CD4-positive, alpha-beta T cell treated with Interleukin-10 for 1 hour (primary cell): ENCODE data around the gene U2AF1L4.
A peak's percentile ranks its signal among the peaks of the same experiment; 100 is the strongest.

Experiments used
- DNase-seq: peaks from one replicate; pipeline ENCODE4 v3.0.0-alpha.2; 2020

Gene U2AF1L4

GRCh38 chr19:35722897-35723296 lies 22.3 kb downstream of the U2AF1L4 start:
- DNase-seq, result no peak

DNA sequence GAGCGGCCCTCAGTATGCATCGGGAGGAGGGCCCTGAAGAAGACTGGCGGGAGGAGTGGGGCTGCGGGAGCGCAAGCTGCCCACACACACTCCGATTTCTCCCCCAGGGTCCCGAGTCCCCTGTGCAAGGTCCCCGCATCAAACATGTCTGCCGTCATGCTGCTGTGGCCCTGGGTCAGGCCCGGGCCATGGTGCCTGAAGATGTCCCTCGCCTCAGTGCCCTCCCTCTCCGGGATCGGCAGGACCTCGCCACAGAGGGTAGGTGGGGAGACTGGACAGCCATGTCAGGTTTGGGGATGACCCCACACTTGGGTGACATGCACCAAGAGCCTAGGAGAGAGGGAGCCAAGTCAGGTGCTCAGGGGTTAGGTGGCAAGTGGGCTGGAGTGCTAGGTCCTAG lies 22.8 kb downstream of the U2AF1L4 start:
- DNase-seq, result no peak

GRCh38 chr19:35721374-35721773 lies 23.8 kb downstream of the U2AF1L4 start:
- no peak for DNase-seq

DNA sequence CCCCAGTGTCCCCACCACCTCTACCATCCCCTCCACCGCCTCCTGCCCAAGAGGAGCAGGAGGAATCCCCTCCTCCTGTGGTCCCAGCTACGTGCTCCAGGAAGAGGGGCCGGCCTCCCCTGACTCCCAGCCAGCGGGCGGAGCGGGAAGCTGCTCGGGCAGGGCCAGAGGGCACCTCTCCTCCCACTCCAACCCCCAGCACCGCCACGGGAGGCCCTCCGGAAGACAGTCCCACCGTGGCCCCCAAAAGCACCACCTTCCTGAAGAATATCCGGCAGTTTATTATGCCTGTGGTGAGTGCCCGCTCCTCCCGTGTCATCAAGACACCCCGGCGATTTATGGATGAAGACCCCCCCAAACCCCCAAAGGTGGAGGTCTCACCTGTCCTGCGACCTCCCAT lies 24.6 kb downstream of the U2AF1L4 start:
- DNase-seq, result no peak

DNA sequence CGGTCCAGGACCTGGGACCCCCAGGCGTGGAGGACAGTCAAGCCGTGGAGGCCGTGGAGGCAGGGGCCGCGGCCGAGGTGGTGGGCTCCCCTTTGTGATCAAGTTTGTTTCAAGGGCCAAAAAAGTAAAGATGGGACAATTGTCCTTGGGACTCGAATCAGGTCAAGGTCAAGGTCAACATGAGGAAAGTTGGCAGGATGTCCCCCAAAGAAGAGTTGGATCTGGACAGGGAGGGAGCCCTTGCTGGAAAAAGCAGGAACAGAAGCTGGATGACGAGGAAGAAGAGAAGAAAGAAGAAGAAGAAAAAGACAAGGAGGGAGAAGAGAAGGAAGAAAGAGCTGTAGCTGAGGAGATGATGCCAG lies 25.1 kb downstream of the U2AF1L4 start:
- DNase-seq, result no peak

GRCh38 chr19:35719402-35720162 lies 25.6 kb downstream of the U2AF1L4 start:
- no peak for DNase-seq

- peak; percentile 42 for DNase-seq
Observed at GRCh38 chr19:35718345-35719041, 26.7 kb downstream of the U2AF1L4 start.

DNA sequence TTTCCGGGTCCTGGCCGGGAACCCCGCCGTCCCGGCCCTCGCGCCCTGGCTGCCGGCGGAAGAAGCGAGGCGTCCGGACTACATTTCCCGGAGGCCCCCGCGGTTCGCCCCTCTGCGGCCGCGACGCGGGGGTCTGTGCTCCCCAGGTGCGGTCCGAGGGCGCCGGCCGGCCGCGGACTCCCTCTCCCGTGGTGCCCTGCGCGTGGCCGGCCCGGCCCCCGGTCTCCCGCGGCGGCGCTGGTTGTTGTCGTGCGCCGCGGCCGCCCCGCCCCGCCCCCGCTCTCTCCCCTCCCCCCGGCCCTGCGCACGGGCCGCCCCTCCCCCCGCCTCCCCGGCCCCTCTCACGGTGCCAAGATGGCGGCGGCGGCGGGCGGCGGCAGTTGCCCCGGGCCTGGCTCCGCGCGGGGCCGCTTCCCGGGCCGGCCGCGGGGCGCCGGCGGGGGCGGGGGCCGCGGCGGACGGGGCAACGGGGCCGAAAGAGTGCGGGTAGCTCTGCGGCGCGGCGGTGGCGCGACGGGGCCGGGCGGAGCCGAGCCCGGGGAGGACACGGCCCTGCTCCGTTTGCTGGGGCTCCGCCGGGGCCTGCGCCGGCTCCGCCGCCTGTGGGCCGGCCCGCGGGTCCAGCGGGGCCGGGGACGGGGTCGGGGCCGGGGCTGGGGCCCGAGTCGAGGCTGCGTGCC lies 27.4 kb downstream of the U2AF1L4 start, which contains the start of gene KMT2B:
Gene KMT2B (plus strand): TSS at position 339 of the 680 bp plus-strand sequence. CDS start 16 bp downstream, at position 355.
- DNase-seq, result no peak

GRCh38 chr19:35716801-35717664 lies 28.2 kb downstream of the U2AF1L4 start:
- DNase-seq, result peak; percentile 98

DNA sequence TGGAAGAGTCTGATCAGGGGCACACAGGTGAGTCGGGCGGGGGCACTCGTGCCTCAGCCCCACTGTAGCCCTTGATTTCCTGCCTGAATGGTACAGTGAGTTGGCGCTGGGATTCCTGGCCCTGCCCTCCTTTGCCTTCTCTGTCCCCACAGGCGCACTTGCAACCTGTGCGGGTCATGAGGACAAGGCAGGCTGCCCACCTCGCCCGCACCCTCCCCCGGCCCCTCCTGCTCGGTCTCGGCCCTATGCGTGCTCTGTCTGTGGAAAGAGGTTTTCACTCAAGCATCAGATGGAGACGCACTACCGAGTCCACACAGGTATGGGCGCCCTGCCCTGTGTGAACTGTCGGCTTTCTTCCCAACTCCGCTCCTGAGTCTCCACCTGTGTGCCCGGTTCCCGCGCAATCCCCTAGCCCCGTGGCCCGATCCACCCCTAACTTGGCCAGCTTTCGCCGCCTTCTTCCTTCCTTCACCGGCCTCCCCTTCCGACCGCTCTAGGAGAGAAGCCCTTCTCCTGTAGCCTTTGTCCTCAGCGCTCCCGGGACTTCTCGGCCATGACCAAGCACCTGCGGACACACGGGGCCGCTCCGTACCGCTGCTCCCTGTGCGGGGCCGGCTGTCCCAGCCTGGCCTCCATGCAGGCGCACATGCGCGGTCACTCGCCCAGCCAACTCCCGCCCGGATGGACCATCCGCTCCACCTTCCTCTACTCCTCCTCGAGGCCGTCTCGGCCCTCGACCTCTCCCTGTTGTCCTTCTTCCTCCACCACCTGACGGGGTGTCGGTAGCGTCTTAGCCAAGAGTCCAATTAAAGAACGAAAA lies 29.0 kb downstream of the U2AF1L4 start:
- peak; percentile 16 for DNase-seq

- no peak for DNase-seq
Observed at GRCh38 chr19:35715355-35715809, 29.8 kb downstream of the U2AF1L4 start.

DNA sequence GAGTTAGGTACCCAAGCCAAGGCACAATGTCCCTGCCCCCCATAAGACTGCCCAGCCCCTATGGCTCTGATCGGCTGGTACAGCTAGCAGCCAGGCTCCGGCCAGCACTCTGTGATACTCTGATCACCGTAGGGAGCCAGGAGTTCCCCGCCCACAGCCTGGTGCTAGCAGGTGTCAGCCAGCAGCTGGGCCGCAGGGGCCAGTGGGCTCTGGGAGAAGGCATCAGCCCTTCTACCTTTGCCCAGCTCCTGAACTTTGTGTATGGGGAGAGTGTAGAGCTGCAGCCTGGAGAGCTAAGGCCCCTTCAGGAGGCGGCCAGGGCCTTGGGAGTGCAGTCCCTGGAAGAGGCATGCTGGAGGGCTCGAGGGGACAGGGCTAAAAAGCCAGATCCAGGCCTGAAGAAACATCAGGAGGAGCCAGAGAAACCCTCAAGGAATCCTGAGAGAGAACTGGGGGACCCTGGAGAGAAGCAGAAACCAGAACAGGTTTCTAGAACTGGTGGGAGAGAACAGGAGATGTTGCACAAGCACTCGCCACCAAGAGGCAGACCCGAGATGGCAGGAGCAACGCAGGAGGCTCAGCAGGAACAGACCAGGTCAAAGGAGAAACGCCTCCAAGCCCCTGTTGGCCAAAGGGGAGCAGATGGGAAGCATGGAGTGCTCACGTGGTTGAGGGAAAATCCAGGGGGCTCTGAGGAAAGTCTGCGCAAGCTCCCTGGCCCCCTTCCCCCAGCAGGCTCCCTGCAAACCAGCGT lies 30.4 kb downstream of the U2AF1L4 start:
- DNase-seq, result no peak

GRCh38 chr19:35713904-35714495 lies 31.2 kb downstream of the U2AF1L4 start:
- DNase-seq, result no peak

DNA sequence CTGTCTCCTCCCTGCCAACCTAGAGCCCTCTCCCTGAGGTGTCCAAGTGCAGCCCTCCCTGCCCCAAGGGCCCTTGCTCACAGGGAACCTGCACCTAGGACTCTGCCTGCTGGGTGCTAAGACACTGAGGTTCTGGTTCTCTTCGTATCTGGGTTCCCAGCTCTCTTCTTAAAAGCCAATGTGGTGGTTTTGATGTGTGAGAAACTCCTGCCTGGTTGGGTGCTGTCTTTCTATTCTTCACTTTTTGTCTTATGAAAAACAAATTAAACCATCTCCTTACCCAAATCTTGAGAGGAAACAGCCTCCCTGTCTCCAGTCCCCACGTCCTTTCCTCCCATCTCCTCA lies 31.7 kb downstream of the U2AF1L4 start:
- DNase-seq, result no peak

DNA sequence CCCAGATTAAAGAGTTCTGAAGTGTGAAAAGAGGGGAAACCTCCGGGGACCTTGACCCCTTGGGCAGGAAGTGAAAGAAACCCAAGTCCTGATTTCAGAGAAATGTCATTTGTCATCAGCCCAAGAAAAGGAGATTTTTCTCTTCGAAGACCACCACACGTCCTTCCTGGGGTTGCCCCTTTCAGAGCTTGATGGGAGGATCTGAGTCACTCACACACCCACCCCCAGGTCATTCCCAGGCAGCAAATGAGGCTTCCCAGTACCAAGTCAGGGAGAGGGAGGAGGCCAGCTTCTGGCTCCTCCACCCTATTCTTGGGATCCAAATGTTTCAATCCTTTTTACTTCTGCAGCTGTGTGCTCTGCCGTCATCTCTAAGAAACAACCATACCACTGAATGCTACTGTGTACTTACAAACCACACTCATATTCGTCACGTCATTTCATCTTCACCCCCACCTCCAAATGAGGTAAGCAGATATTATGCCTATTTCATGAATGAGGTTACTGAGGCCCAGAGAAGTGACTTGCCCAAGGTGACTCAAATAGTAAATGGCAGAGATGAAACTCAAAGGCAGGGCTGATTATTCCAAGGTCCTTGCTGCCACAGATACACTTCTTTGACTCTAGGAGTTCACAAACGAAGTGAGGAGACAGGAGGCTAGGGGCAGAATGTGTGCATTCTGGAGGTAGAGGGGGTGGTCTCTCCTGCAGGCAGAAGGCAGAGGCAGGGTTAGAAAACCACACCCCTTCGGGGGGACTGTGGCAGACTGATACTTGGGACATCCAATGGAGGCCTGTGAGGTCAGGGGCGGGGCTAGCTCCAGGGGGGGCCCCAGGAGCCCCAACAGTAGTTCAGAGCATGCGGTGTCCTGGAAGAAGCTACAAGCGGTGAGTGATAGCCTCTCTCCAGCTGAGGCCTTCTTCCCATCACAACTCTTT lies 32.4 kb downstream of the U2AF1L4 start:
- peak; percentile 52 for DNase-seq

DNA sequence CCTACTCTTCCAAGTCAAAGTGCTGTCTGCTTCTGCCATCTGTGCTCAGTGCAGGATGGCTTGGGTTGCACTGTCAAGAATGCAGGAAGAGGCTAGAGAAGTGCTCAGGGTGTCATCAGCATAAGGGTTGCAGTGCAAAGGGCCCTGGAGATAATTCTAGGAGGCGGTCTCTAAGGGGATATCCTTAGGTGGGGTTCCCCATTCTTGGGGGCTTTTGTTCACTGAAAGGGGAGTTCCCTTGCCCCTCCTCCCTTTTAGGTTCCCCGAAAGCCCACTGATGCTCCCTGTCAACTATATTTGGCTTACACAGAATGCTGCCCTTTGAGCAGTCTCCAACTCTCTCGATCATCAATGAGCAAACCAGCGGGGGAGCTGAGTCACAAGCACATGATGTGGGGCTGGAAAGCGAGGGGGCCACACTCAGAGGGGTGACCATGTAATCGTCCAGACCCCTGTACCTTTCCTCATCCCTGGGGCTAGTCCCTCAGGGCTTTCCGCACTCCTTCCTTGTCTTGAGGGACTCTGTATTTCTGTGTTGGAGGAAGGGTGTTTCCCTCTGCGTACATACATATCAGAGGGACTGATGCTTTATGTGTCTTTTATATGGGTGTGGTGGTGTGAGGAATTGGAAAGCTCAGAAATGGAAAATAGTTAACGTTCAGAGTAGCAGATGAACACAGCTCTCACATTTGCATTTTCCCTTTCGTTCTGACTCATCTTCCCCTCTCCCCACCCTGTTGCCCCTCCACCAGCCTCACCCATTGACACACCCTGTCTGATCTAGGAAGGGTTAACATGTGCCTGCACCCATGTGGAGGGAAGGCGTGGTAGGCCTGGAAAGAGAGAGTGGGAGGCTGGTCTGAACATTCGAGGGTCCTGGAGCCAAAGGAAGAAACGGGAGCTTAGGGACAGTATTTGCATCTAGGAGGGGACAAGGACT lies 34.2 kb downstream of the U2AF1L4 start:
- peak; percentile 40 for DNase-seq

- DNase-seq, result no peak
Observed at GRCh38 chr19:35708391-35708790, 36.8 kb downstream of the U2AF1L4 start.

DNA sequence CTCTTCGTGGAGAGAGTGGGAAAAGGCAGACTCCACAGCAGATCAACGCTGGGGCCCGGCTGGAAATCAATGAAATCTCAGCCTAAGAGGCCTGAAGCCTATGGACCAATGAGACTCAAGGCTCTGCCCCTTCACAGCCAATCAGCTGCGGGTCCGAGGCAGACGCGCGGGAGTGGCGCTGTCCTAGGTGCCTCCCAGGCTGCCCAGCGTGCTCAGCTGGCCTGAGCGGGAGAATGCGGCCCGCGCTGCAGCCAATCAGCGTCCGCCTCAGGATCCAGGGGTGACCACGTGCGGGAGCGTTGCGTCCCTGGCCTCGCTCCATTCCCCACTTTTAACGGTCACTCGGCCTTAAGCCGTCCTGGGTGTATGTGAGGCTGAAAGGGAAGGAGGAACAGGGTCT lies 41.0 kb downstream of the U2AF1L4 start, which contains the start of gene ZBTB32:
Gene ZBTB32 (plus strand): TSS at position 341 of the 400 bp plus-strand sequence. CDS start 10,069 bp downstream, outside the sequence.
- no peak for DNase-seq
